Stimulated activated CD8-positive, alpha-beta memory T cell treated with anti-CD3 and anti-CD28 coated beads, Interleukin-7, amount 100 ng/mL, for 24 hours (primary cell): ENCODE results near the gene CFC1.
"Not testable (repeated sequence)": the region's sequence is repeated elsewhere in the genome, so short reads cannot be mapped to it uniquely, and the experiment has no call there.

Source experiments
- DNase-seq: peaks from one replicate; pipeline ENCODE4 v3.0.0-alpha.2; 2020; ENCODE audit warnings: low read depth

CFC1 gene

DNA sequence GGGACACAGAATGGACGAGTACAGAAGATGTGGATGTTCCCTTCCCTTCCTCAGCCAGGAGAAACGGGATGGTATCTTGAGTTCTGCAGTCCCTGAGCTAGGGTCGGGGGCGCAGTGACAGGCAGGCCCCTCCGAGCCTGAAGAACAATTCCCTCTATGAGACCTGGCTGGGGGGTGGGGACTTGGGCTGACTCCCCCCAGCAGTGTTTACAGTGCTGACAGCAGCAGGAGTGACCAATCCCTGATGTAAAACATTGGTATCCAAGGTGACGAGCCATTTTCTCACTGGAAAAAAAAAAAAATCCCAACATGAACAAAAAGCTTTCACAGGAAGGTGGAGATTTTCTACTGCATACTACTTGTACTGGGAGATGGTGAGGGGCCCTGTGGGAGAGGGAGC is at the start of gene CFC1:
TSS of gene CFC1 (minus strand) at position 183 of the 400 bp plus-strand sequence. CDS start 288 bp downstream, outside the sequence.
- DNase-seq = not testable (repeated sequence)

DNA sequence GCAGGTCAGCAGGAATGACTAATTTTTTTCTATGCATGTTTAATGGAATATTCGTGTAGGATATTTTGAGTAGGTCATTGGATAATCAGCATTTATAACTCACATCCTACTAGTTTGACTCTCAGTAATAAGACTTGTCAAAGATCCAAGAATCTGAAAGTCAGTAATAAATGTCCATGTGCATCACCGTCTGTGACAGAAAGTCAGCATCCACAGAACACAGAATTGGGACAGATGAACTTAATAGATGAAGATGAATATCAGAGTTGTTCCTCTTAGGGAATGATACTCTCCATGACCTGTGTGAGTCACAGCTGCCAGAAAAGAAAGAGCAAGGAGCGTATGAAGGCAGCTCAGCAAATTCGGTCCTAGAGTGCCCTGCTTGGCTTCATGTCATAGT is 42.3 kb upstream of the CFC1 start:
- not testable (repeated sequence) for DNase-seq

- not testable (repeated sequence) for DNase-seq
Observed at GRCh38 chr2:130638973-130639372, 39.6 kb upstream of the CFC1 start.

GRCh38 chr2:130628784-130629475 is 29.6 kb upstream of the CFC1 start:
- DNase-seq = not testable (repeated sequence)

- DNase-seq = not testable (repeated sequence)
Observed at GRCh38 chr2:130611140-130611539, 11.8 kb upstream of the CFC1 start, which contains the start of gene POTEJ. POTEJ (plus strand) TSS chr2:130611440; CDS start chr2:130611533, 93 bp downstream.

- not testable (repeated sequence) for DNase-seq
Observed at GRCh38 chr2:130610486-130610885, 11.1 kb upstream of the CFC1 start.

- DNase-seq = not testable (repeated sequence)
Observed at GRCh38 chr2:130609002-130609920, 9.9 kb upstream of the CFC1 start.

DNA sequence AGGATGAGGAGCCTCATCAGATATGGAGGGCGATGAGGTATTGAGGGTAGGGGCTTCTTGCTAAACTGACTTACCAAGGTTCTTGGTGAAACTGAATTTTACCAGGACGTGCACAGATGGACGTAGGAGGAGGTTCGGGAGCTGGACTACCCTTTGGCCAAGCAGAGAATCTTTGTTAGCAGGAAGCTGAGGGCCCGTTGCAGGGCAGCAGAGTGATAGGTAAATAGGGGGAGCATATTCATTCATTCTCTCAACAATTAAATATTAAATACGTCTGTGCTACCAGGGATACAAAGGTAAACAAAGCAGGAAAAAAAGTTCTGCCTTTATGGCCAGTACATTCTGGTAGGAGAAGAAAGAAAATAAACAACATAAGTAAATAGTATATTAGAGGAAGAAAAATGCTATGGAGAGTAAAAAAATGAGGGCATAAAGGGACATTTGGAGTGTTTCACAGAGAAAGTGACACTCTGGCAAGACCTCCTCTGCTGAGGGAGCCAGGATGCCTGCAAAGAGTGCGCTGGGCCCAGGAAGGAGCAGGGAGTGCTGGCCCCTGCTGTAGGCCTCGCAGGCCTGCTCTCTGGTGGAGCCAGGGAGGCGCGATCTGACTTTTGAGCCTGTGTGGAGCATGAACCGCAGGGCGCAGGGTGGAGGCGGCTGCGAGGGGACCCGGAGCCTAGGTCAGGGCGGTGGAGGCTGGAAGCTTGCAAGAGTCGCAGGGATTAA is 9.1 kb upstream of the CFC1 start:
- not testable (repeated sequence) for DNase-seq

- DNase-seq = not testable (repeated sequence)
Observed at GRCh38 chr2:130601648-130602302, 2.4 kb upstream of the CFC1 start.

- not testable (repeated sequence) for DNase-seq
Observed at GRCh38 chr2:130599926-130600325, 551 bp upstream of the CFC1 start.

DNA sequence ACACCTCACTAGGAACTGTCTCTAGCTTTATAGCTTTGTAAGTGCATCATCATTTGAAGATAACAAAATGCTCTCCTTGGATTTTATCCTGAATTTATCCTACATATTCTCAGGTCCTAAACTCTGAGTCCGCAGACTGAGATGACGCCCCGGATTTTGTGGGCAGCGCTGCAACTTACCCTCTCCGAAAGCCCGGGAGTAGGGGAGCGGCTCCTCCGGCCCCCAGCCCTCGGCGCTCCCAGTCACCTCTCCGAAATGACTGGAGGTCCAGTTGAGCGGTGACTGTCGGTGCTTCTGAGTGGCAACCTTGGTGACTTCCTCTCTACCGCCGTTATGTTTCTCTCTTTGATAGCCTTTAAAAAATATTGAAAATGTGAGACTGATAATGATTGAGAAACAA is 912 bp downstream of the CFC1 start:
- DNase-seq = not testable (repeated sequence)

GRCh38 chr2:130597994-130598393 is 1.4 kb downstream of the CFC1 start:
- not testable (repeated sequence) for DNase-seq

- not testable (repeated sequence) for DNase-seq
Observed at GRCh38 chr2:130596757-130597156, 2.6 kb downstream of the CFC1 start.

- not testable (repeated sequence) for DNase-seq
Observed at GRCh38 chr2:130594011-130594410, 5.4 kb downstream of the CFC1 start.

- not testable (repeated sequence) for DNase-seq
Observed at GRCh38 chr2:130592791-130593414, 6.5 kb downstream of the CFC1 start.

DNA sequence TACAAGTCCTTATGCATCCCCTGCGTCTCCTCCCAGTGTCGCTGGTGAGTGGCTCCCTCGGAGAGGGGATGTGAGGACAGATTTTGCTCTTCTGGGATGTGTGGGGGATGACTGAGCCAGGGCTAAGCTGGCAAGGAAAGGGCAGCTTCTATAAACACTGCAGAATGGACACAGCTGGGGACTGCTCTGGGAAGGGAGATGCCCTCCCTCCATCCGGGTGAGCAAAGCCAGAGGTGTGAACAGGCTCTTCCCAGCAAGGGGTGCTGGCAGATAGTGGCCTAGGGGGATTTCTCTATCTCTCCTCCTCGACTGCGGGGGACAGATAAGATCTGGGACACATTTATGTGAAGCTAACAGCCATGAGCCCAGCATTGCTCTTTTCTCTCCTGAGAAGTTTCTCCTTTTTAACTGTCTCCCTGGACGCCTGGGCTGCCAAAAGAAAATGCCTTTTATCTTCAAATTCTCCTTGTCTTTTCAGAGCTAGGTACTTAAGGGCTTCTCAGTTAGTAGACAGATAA is 8.5 kb downstream of the CFC1 start:
- not testable (repeated sequence) for DNase-seq

DNA sequence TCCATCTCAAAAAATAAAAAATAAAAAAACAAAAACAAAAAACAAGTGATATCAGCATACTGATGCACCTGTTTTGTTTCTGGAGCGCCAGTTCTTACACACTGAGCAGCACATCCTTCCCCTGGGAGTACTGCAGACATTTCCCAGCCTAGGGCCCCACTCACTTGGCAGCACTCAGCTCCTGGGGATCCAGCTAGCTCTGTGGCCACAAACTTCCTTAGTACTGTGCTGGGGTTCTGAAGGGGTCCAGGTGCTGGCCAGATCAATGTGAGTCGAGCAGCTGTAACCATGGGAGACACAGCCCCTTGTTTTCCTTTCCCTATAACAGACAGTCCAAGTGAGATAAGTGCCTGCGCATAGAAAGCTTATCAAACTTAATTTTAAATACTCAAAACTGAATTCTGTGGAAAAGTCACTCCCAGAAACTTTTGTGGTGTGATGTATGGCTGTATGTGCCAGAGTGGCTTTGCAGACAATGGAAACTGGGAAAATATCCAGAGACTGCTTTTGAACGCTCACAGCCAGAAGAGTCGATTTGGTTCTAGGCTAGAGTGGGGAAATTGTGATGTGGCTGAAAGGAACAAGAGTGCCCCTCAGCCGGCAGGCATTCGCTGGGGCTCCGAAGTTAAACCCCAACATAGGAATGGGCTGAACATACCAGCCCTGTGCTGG is 9.1 kb downstream of the CFC1 start:
- not testable (repeated sequence) for DNase-seq

DNA sequence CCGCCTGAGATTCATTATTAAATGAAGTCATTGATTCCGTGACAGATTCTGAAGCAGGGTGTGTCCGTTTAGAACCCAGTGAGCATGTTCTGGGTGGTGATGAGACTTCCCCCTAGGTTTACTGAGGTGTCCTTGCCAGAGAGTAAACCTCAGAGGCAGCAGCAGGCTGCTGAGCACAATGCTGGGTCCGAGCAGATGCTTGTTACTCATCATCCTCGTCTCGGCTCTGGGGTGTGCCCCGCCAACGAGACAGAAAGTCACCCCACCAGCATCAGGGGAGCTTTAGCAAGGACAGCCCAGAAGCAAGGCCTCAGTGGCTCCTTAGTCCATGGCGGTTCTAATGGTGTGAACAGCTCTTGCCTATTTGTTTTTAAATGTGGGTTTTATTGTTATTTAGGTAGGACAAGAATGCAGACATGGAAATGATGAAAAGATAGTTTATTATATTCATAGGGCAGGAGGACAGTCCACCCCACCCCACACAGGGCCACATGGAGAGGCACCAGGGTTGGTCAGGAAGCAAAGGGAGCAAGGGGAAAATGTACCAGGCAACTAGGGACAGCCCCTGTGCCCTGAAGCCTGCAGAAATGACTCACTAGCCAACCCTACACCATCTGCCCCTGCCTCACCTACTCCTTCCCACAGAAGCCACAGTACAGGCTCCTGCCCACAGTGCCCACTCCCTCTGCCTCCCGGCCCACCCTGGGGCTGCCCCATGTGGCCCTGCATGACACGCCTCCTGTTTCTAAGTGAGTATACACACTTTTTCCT is 10.5 kb downstream of the CFC1 start:
- not testable (repeated sequence) for DNase-seq

GRCh38 chr2:130584726-130585125 is 14.6 kb downstream of the CFC1 start:
- DNase-seq = not testable (repeated sequence)
